ENCODE measurements around the gene MYCBP.
A peak's percentile ranks its signal among the peaks of the same experiment; 100 is the strongest.
"Not testable (repeated sequence)": the region's sequence is repeated elsewhere in the genome, so short reads cannot be mapped to it uniquely, and the experiment has no call there.

Gene MYCBP

GRCh38 chr1:38865112-38865715 is 7.9 kb downstream of the MYCBP start:
- DNase-seq, result no peak

GRCh38 chr1:38860454-38860795 is 12.7 kb downstream of the MYCBP start:
- no peak for DNase-seq

GRCh38 chr1:38859561-38860453 is 13.3 kb downstream of the MYCBP start, which contains the start of gene RRAGC:
Gene RRAGC (minus strand): TSS chr1:38859772. CDS start chr1:38859646, 126 bp downstream.
- peak; percentile 95 to 98 (median 97) for DNase-seq

- peak in 3 of 5 experiments; percentile 26 to 48 (median 42) for DNase-seq
These were observed 14.2 kb downstream of the MYCBP start for GRCh38 chr1:38858833-38859560.

- peak in 1 of 5 experiments; percentile 59 for DNase-seq
These were observed 20.4 kb downstream of the MYCBP start for GRCh38 chr1:38852780-38853179.

- no peak for DNase-seq
These were observed 25.1 kb downstream of the MYCBP start for GRCh38 chr1:38848071-38848470.

- DNase-seq, result no peak
These were observed 26.9 kb downstream of the MYCBP start for GRCh38 chr1:38846210-38846609.

- not testable (repeated sequence) for DNase-seq
These were observed 28.1 kb downstream of the MYCBP start for GRCh38 chr1:38845088-38845487.

- DNase-seq, result no peak
These were observed 32.9 kb downstream of the MYCBP start for GRCh38 chr1:38840281-38840680.

- no peak for DNase-seq
These were observed 33.8 kb downstream of the MYCBP start for GRCh38 chr1:38839363-38839762.

GRCh38 chr1:38836316-38836715 is 36.8 kb downstream of the MYCBP start:
- DNase-seq, result not testable (repeated sequence)

GRCh38 chr1:38834937-38835827 is 38.0 kb downstream of the MYCBP start:
- peak in 2 of 5 experiments; percentile 36 to 82 for DNase-seq

- DNase-seq, result no peak
These were observed 38.8 kb downstream of the MYCBP start for GRCh38 chr1:38834221-38834782.

- DNase-seq, result no peak
These were observed 40.0 kb downstream of the MYCBP start for GRCh38 chr1:38833146-38833545.

GRCh38 chr1:38832370-38832734 is 40.8 kb downstream of the MYCBP start:
- no peak for DNase-seq

GRCh38 chr1:38831731-38832369 is 41.3 kb downstream of the MYCBP start:
- DNase-seq, result no peak

GRCh38 chr1:38829368-38829767 is 43.8 kb downstream of the MYCBP start:
- no peak for DNase-seq

- DNase-seq, result no peak
These were observed 45.8 kb downstream of the MYCBP start for GRCh38 chr1:38827318-38827717.

GRCh38 chr1:38826886-38827285 is 46.3 kb downstream of the MYCBP start:
- no peak for DNase-seq

- DNase-seq, result no peak
These were observed 46.9 kb downstream of the MYCBP start for GRCh38 chr1:38826262-38826661.

GRCh38 chr1:38820860-38821259 is 52.3 kb downstream of the MYCBP start:
- DNase-seq, result no peak

- no peak for DNase-seq
These were observed 53.6 kb downstream of the MYCBP start for GRCh38 chr1:38819516-38819915.

Data from T-helper 2 cell (primary cell).